Thymus (tissue), 11 donors: ENCODE results near the gene CLIC3. TPM values are rescaled to one million over a fixed set of nuclear protein-coding genes. Genes with fewer than 3 reads are reported as not detected.
A peak's percentile ranks its signal among the peaks of the same experiment; 100 is the strongest.

Experiments used
- DNase-seq, 9 donors: peaks; one replicate each; pipeline ENCODE4 v3.0.0-alpha.2; 2013; ENCODE audit warnings: low spot score in 9 of 9, low read depth in 6 of 9, missing footprints in 1 of 9
- H3K27ac ChIP-seq, 2 donors: one replicate each; pipeline ENCODE4 v1.5.1; 2013; ENCODE audit warnings: control low read depth in 1 of 2, low read depth in 1 of 2, low read length in 1 of 2, mild to moderate bottlenecking in 1 of 2, moderate library complexity in 1 of 2
- H3K27me3 ChIP-seq, 2 donors: one replicate each; pipeline ENCODE4 v1.5.1; 2013; ENCODE audit warnings: low read length in 1 of 2; ENCODE audit not compliant: control insufficient read depth in 2 of 2, insufficient read depth in 1 of 2
- H3K36me3 ChIP-seq, 2 donors: one replicate each; pipeline ENCODE4 v1.5.1; 2013; ENCODE audit warnings: low read length in 1 of 2, mild to moderate bottlenecking in 1 of 2, moderate library complexity in 1 of 2; ENCODE audit not compliant: control insufficient read depth in 2 of 2, insufficient read depth in 2 of 2
- H3K4me1 ChIP-seq, 2 donors: one replicate each; pipeline ENCODE4 v1.5.1; 2013; ENCODE audit warnings: low read length in 2 of 2; ENCODE audit not compliant: control insufficient read depth in 2 of 2, insufficient read depth in 2 of 2
- H3K4me3 ChIP-seq, 2 donors: one replicate each; pipeline ENCODE4 v1.5.1; 2013; ENCODE audit warnings: low read length in 2 of 2, control low read depth in 1 of 2, mild to moderate bottlenecking in 1 of 2
- H3K9me3 ChIP-seq, 2 donors: one replicate each; pipeline ENCODE4 v1.5.1; 2013; ENCODE audit warnings: low read length in 1 of 2, mild to moderate bottlenecking in 1 of 2; ENCODE audit not compliant: control insufficient read depth in 2 of 2, insufficient read depth in 1 of 2
- WGBS: extraction: QIAGEN DNeasy Blood & Tissue Kit; methylation state at CpG from one replicate; pipeline ENCODE4 v1.1.7; 2013; 5-methylcytosine and 5-hydroxymethylcytosine counted together
- polyA plus RNA-seq: library from polyadenylated mRNA; stranded (reverse); fragments of 200-250 nt; gene quantifications from one replicate; pipeline ENCODE4 v1.2.3, GENCODE V29; 2013
- total RNA-seq: library from RNA; stranded (reverse); fragments of 120-200 nt; gene quantifications from one replicate; pipeline ENCODE4 v1.2.4, GENCODE V29; 2013
- donor health status: healthy.

The CLIC3 gene
- total and polyA plus RNA-seq, 2 donors = 13.6 to 44.6 TPM

GRCh38 chr9:136945333-136946227 is 50.8 kb downstream of the CLIC3 start:
- Histone ChIP-seq H3K36me3 (peaks cover 22 to 29% of the 10 kb centered on the region in 2 donors), H3K4me3 (peak overlapping the region in 1 of 2 donors; percentile 6), H3K27ac (no peak overlapping the region), H3K9me3 (peaks cover 0 to 1% of the 10 kb centered on the region in 2 donors), H3K4me1 (peaks cover 21 to 40% of the 10 kb centered on the region in 2 donors), H3K27me3 (no peaks in the 10 kb centered on the region)
- 95% methylated on average over 30 of the region's 30 CpGs for WGBS
- no peak for DNase-seq

Other genes with a start within 250 kb of the CLIC3 start
Only the 30 nearest of the 38 such genes appear.
- gene TMEM141, start 205.2 kb downstream of the CLIC3 start, total RNA-seq = 81.0 TPM
- 81.0 TPM for gene TMEM141, start 205.2 kb downstream of the CLIC3 start, polyA plus RNA-seq
- gene CCDC183, start 200.2 kb downstream of the CLIC3 start, total RNA-seq = 3.2 TPM
- 5.0 TPM for gene CCDC183, start 200.2 kb downstream of the CLIC3 start, polyA plus RNA-seq
- gene RABL6, start 188.6 kb downstream of the CLIC3 start, total RNA-seq = 43.4 TPM
- 55.1 TPM for gene RABL6, start 188.6 kb downstream of the CLIC3 start, polyA plus RNA-seq
- 0.42 TPM for gene AJM1, start 154.1 kb downstream of the CLIC3 start, total RNA-seq
- gene AJM1, start 154.1 kb downstream of the CLIC3 start, polyA plus RNA-seq = 1.8 TPM
- gene PHPT1, start 147.2 kb downstream of the CLIC3 start, total RNA-seq = 66.5 TPM
- gene PHPT1, start 147.2 kb downstream of the CLIC3 start, polyA plus RNA-seq = 85.7 TPM
- 1.3 TPM for gene MAMDC4, start 144.2 kb downstream of the CLIC3 start, total RNA-seq
- 14.0 TPM for gene MAMDC4, start 144.2 kb downstream of the CLIC3 start, polyA plus RNA-seq
- gene EDF1, start 130.3 kb downstream of the CLIC3 start, total RNA-seq = 410 TPM
- 407 TPM for gene EDF1, start 130.3 kb downstream of the CLIC3 start, polyA plus RNA-seq
- gene TRAF2, start 110.1 kb downstream of the CLIC3 start, total RNA-seq = 12.8 TPM
- gene TRAF2, start 110.1 kb downstream of the CLIC3 start, polyA plus RNA-seq = 18.8 TPM
- gene FBXW5, start 51.8 kb downstream of the CLIC3 start, total RNA-seq = 101 TPM
- 162 TPM for gene FBXW5, start 51.8 kb downstream of the CLIC3 start, polyA plus RNA-seq
- gene C8G, start 51.3 kb downstream of the CLIC3 start, total RNA-seq = 2.2 TPM
- gene C8G, start 51.3 kb downstream of the CLIC3 start, polyA plus RNA-seq = 6.5 TPM
- 4.2 TPM for gene LCN12, start 44.3 kb downstream of the CLIC3 start, total RNA-seq
- gene LCN12, start 44.3 kb downstream of the CLIC3 start, polyA plus RNA-seq = 14.4 TPM
- 5.0 TPM for gene PTGDS, start 19.1 kb downstream of the CLIC3 start, total RNA-seq
- gene PTGDS, start 19.1 kb downstream of the CLIC3 start, polyA plus RNA-seq = 137 TPM
- gene LCNL1, start 13.6 kb downstream of the CLIC3 start, total RNA-seq = 0.19 TPM
- gene LCNL1, start 13.6 kb downstream of the CLIC3 start, polyA plus RNA-seq = 5.0 TPM
- 68.9 TPM for gene PAXX, start 4.1 kb downstream of the CLIC3 start, total RNA-seq
- 431 TPM for gene PAXX, start 4.1 kb downstream of the CLIC3 start, polyA plus RNA-seq
- 4.2 TPM for gene ABCA2, start 31.7 kb upstream of the CLIC3 start, total RNA-seq
- gene ABCA2, start 31.7 kb upstream of the CLIC3 start, polyA plus RNA-seq = 37.3 TPM
- gene FUT7, start 35.5 kb upstream of the CLIC3 start, total RNA-seq = 0.99 TPM
- 4.6 TPM for gene FUT7, start 35.5 kb upstream of the CLIC3 start, polyA plus RNA-seq
- gene NPDC1, start 49.6 kb upstream of the CLIC3 start, total RNA-seq = 4.8 TPM
- 71.1 TPM for gene NPDC1, start 49.6 kb upstream of the CLIC3 start, polyA plus RNA-seq
- gene ENTPD2, start 57.5 kb upstream of the CLIC3 start, total RNA-seq = 0.09 TPM
- gene ENTPD2, start 57.5 kb upstream of the CLIC3 start, polyA plus RNA-seq = 0.27 TPM
- gene SAPCD2, start 74.0 kb upstream of the CLIC3 start, total RNA-seq = 6.3 TPM
- gene SAPCD2, start 74.0 kb upstream of the CLIC3 start, polyA plus RNA-seq = 0.87 TPM
- gene UAP1L1, start 80.9 kb upstream of the CLIC3 start, total RNA-seq = 1.9 TPM
- gene UAP1L1, start 80.9 kb upstream of the CLIC3 start, polyA plus RNA-seq = 9.4 TPM
- gene MAN1B1, start 90.4 kb upstream of the CLIC3 start, total RNA-seq = 26.8 TPM
- 107 TPM for gene MAN1B1, start 90.4 kb upstream of the CLIC3 start, polyA plus RNA-seq
- gene DPP7, start 118.2 kb upstream of the CLIC3 start, total RNA-seq = 112 TPM
- 476 TPM for gene DPP7, start 118.2 kb upstream of the CLIC3 start, polyA plus RNA-seq
- gene GRIN1, start 142.6 kb upstream of the CLIC3 start, total RNA-seq = 0.19 TPM
- gene GRIN1, start 142.6 kb upstream of the CLIC3 start, polyA plus RNA-seq = 0.18 TPM
- 0.28 TPM for gene LRRC26, start 173.5 kb upstream of the CLIC3 start, total RNA-seq
- 0.05 TPM for gene LRRC26, start 173.5 kb upstream of the CLIC3 start, polyA plus RNA-seq
- not detected for gene TMEM210, start 175.5 kb upstream of the CLIC3 start, total RNA-seq
- 0.07 TPM for gene TMEM210, start 175.5 kb upstream of the CLIC3 start, polyA plus RNA-seq
- 19.1 TPM for gene ANAPC2, start 192.0 kb upstream of the CLIC3 start, total RNA-seq
- 69.4 TPM for gene ANAPC2, start 192.0 kb upstream of the CLIC3 start, polyA plus RNA-seq
- gene SSNA1, start 192.1 kb upstream of the CLIC3 start, total RNA-seq = 85.2 TPM
- 74.9 TPM for gene SSNA1, start 192.1 kb upstream of the CLIC3 start, polyA plus RNA-seq
- gene TPRN, start 204.2 kb upstream of the CLIC3 start, total RNA-seq = 2.7 TPM
- gene TPRN, start 204.2 kb upstream of the CLIC3 start, polyA plus RNA-seq = 6.2 TPM
- 20.6 TPM for gene TMEM203, start 209.1 kb upstream of the CLIC3 start, total RNA-seq
- 47.2 TPM for gene TMEM203, start 209.1 kb upstream of the CLIC3 start, polyA plus RNA-seq
- gene NDOR1, start 209.1 kb upstream of the CLIC3 start, total RNA-seq = 4.7 TPM
- gene NDOR1, start 209.1 kb upstream of the CLIC3 start, polyA plus RNA-seq = 20.4 TPM